Measurements from ENCODE around the gene DSCAM. TPM values are rescaled to one million over a fixed set of nuclear protein-coding genes. Genes with fewer than 3 reads are reported as not detected.

DSCAM gene
- total and polyA plus RNA-seq, 10 donors = 0.02 to 2.7 (median 2.0) TPM

GRCh38 chr21:40840401-40841125 is 6.4 kb downstream of the DSCAM start:
- Histone ChIP-seq H3K27me3 (replicated peaks in 1 of 7) (peaks cover 0 to 54% (median 14%) of the 10 kb centered on the region in 7 donors), H3K4me1 (peaks cover 0 to 6% (median 0%) of the 10 kb centered on the region in 6 donors), H3K27ac (no peak overlapping the region), H3K9me3 (no peaks in the 10 kb centered on the region), H3K4me3 (no peak overlapping the region), H3K36me3 (no peaks in the 10 kb centered on the region)
- 74 to 82% (median 76%) methylated on average over 15 of the region's 15 CpGs for WGBS, 5 donors
- TF ChIP-seq POLR2AphosphoS5 (IDR thresholded peaks at IDR 0.05) = no peak
- TF ChIP-seq CTCF (IDR thresholded peaks at IDR 0.05 in 8 of 11, conservative IDR thresholded peaks at IDR 0.05 in 3 of 11) = no peak
- no peak for TF ChIP-seq POLR2A (IDR thresholded peaks at IDR 0.05)
- DNase-seq = no peak
- intact Hi-C loops (cut with DNase I; ENCODE audit: low total_unique reads) = no loop called here

- Histone ChIP-seq H3K4me1 (peaks cover 0 to 6% (median 0%) of the 10 kb centered on the region in 6 donors), H3K36me3 (no peaks in the 10 kb centered on the region), H3K27ac (no peak overlapping the region), H3K27me3 (replicated peaks in 1 of 7) (peaks cover 0 to 43% (median 13%) of the 10 kb centered on the region in 7 donors), H3K9me3 (no peaks in the 10 kb centered on the region), H3K4me3 (no peak overlapping the region)
- no peak for DNase-seq
- no peak for TF ChIP-seq CTCF (IDR thresholded peaks at IDR 0.05 in 8 of 11, conservative IDR thresholded peaks at IDR 0.05 in 3 of 11)
- no peak for TF ChIP-seq POLR2AphosphoS5 (IDR thresholded peaks at IDR 0.05)
- no peak for TF ChIP-seq POLR2A (IDR thresholded peaks at IDR 0.05)
- intact Hi-C loops (cut with DNase I; ENCODE audit: low total_unique reads) = no loop called here
- 28 to 51% (median 31%) methylated on average over 2 of the region's 2 CpGs for WGBS, 5 donors
Measured at GRCh38 chr21:40839521-40839920, 7.4 kb downstream of the DSCAM start.

- WGBS, 5 donors = 66 to 83% (median 76%) methylated on average over 5 of the region's 5 CpGs
- TF ChIP-seq POLR2AphosphoS5 (IDR thresholded peaks at IDR 0.05) (no peak), CTCF (IDR thresholded peaks at IDR 0.05 in 8 of 11, conservative IDR thresholded peaks at IDR 0.05 in 3 of 11) (no peak), POLR2A (IDR thresholded peaks at IDR 0.05) (no peak)
- intact Hi-C loops (cut with DNase I; ENCODE audit: low total_unique reads) = no loop called here
- H3K27ac ChIP-seq = no peak overlapping the region
- no peaks in the 10 kb centered on the region for H3K9me3 ChIP-seq
- H3K4me3 ChIP-seq = no peak overlapping the region
- peaks cover 0 to 36% (median 13%) of the 10 kb centered on the region in 7 donors for H3K27me3 ChIP-seq (replicated peaks in 1 of 7)
- no peaks in the 10 kb centered on the region for H3K36me3 ChIP-seq
- peaks cover 0 to 6% (median 0%) of the 10 kb centered on the region in 6 donors for H3K4me1 ChIP-seq
- no peak for DNase-seq
Measured at GRCh38 chr21:40837456-40837855, 9.5 kb downstream of the DSCAM start.

- H3K9me3 ChIP-seq = no peaks in the 10 kb centered on the region
- TF ChIP-seq CTCF (IDR thresholded peaks at IDR 0.05 in 8 of 11, conservative IDR thresholded peaks at IDR 0.05 in 3 of 11) (no peak), POLR2AphosphoS5 (IDR thresholded peaks at IDR 0.05) (no peak), POLR2A (IDR thresholded peaks at IDR 0.05) (no peak)
- peaks cover 0 to 14% (median 0%) of the 10 kb centered on the region in 7 donors for H3K27me3 ChIP-seq (replicated peaks in 1 of 7)
- H3K4me3 ChIP-seq = no peak overlapping the region
- H3K36me3 ChIP-seq = no peaks in the 10 kb centered on the region
- peak overlapping the region in 4 of 8 donors; percentile 34 to 68 (median 50) for H3K27ac ChIP-seq
- 42 to 56% (median 44%) methylated on average over 2 of the region's 2 CpGs for WGBS, 5 donors
- no peak for DNase-seq
- no peaks in the 10 kb centered on the region for H3K4me1 ChIP-seq
- intact Hi-C loops (cut with DNase I; ENCODE audit: low total_unique reads) = no loop called here
Measured at GRCh38 chr21:40835184-40835694, 11.7 kb downstream of the DSCAM start.

Data from spleen (tissue), 11 donors.